ENCODE measurements around the gene USP34. TPM values are rescaled to one million over a fixed set of nuclear protein-coding genes. Genes with fewer than 3 reads are reported as not detected.
"Not testable (repeated sequence)": the region's sequence is repeated elsewhere in the genome, so short reads cannot be mapped to it uniquely, and the experiment has no call there.

The USP34 gene
- polyA plus RNA-seq, 2 donors: 32.2 to 40.4 TPM

DNA sequence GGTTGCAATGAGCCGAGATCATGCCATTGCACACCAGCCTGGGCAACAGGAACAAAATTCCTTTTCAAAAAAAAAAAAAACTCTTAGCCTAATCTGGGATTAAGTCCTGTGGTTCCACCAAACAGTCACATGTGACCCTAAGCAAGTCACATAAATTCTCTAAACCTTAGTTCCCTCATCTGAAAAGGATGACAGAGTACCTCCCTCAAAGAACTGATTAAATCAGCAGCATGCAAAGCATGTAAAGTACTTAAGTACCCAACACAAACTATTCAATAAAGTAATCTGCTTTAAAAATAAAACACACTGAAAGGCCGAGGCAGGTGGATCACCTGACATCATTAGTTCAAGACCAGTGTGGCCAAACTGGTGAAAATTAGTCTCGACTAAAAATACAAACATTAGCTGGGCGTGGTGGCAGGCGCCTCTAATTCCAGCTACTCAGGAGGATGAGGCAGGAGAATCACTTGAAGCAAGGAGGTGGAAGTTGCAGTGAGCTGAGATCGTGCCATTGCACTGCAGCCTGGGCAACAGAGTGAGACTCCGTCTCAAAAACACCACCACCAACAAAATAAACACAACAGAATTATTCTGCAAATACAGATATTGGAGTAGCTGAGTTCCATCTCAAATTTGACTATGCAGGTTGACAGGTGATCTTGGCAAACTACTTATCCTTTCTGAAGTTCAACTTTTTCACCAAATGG, 7.0 kb downstream of the USP34 start:
- H3K36me3 ChIP-seq (ENCODE audit: control insufficient read depth in 2 of 2, insufficient read depth in 2 of 2, low read length in 1 of 2): peaks cover 0 to 2% of the 10 kb centered on the region in 2 donors
- no peaks in the 10 kb centered on the region for H3K27me3 ChIP-seq (ENCODE audit: control insufficient read depth in 1 of 2, insufficient read depth in 2 of 2, low read length in 2 of 2)
- no peak overlapping the region for H3K4me3 ChIP-seq (ENCODE audit: low read depth in 1 of 2, low read length in 2 of 2)
- H3K4me1 ChIP-seq (ENCODE audit: control insufficient read depth in 2 of 2, insufficient read depth in 2 of 2, low read length in 1 of 2): no peaks in the 10 kb centered on the region
- 67 to 79% methylated on average over 7 of the region's 7 CpGs for WGBS, 2 donors
- no peak overlapping the region for H3K27ac ChIP-seq (ENCODE audit: low read depth in 2 of 2, low read length in 1 of 2)
- no peaks in the 10 kb centered on the region for H3K9me3 ChIP-seq (ENCODE audit: control insufficient read depth in 2 of 2, insufficient read depth in 1 of 2, low read depth in 1 of 2, low read length in 1 of 2)

DNA sequence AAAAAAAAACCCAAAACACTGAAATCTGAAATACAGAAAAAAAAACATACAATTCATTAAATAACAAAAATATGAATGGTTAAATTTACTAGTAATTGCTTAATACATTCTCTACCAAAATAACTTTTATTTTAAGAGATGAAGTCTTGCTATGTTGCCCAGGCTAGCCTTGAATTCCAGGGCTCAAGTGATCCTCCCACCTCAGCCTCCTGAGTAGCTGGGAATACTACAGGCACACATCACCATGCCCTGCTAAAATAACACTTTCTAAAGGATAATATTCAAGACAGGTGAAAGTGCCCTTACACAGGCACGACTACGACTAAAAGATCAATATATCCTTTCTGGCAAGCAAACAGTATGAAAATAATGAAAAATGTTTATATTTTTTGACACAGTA, 9.5 kb downstream of the USP34 start:
- WGBS, 2 donors: 91 to 93% methylated on average over 2 of the region's 2 CpGs

DNA sequence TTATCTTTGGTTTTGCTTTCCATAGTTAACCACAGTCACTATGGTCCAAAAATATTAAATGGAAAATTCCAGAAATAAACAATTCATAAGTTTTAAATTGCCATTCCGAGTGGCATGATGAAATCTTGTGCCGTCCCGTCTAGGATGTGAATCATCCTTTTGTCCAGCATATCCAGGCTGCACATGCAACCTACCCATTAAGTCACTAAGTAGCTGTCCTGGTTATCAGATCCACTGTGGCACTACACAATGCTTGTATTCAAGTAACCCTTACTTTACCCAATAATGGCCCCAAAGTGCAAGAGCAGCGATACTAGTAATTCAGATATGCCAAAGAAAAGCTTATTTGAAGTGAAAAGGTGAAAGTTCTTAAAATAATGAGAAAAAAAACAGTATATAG, 10.7 kb downstream of the USP34 start:
- Histone ChIP-seq H3K27ac (ENCODE audit: low read depth in 2 of 2, low read length in 1 of 2) (no peak overlapping the region), H3K36me3 (ENCODE audit: control insufficient read depth in 2 of 2, insufficient read depth in 2 of 2, low read length in 1 of 2) (peaks cover 0 to 2% of the 10 kb centered on the region in 2 donors), H3K4me1 (ENCODE audit: control insufficient read depth in 2 of 2, insufficient read depth in 2 of 2, low read length in 1 of 2) (peaks cover 0 to 3% of the 10 kb centered on the region in 2 donors), H3K9me3 (ENCODE audit: control insufficient read depth in 2 of 2, insufficient read depth in 1 of 2, low read depth in 1 of 2, low read length in 1 of 2) (no peaks in the 10 kb centered on the region), H3K27me3 (ENCODE audit: control insufficient read depth in 1 of 2, insufficient read depth in 2 of 2, low read length in 2 of 2) (no peaks in the 10 kb centered on the region), H3K4me3 (ENCODE audit: low read depth in 1 of 2, low read length in 2 of 2) (no peak overlapping the region)
- WGBS, 2 donors: 40 to 58% methylated on average over 4 of the region's 4 CpGs

More for the DNA sequence above, 9.5 kb downstream of the USP34 start:
- Histone ChIP-seq H3K27ac (ENCODE audit: low read depth in 2 of 2, low read length in 1 of 2) (no peak overlapping the region), H3K4me1 (ENCODE audit: control insufficient read depth in 2 of 2, insufficient read depth in 2 of 2, low read length in 1 of 2) (peaks cover 0 to 3% of the 10 kb centered on the region in 2 donors), H3K9me3 (ENCODE audit: control insufficient read depth in 2 of 2, insufficient read depth in 1 of 2, low read depth in 1 of 2, low read length in 1 of 2) (no peaks in the 10 kb centered on the region), H3K27me3 (ENCODE audit: control insufficient read depth in 1 of 2, insufficient read depth in 2 of 2, low read length in 2 of 2) (no peaks in the 10 kb centered on the region), H3K4me3 (ENCODE audit: low read depth in 1 of 2, low read length in 2 of 2) (no peak overlapping the region), H3K36me3 (ENCODE audit: control insufficient read depth in 2 of 2, insufficient read depth in 2 of 2, low read length in 1 of 2) (peaks cover 0 to 2% of the 10 kb centered on the region in 2 donors)

DNA sequence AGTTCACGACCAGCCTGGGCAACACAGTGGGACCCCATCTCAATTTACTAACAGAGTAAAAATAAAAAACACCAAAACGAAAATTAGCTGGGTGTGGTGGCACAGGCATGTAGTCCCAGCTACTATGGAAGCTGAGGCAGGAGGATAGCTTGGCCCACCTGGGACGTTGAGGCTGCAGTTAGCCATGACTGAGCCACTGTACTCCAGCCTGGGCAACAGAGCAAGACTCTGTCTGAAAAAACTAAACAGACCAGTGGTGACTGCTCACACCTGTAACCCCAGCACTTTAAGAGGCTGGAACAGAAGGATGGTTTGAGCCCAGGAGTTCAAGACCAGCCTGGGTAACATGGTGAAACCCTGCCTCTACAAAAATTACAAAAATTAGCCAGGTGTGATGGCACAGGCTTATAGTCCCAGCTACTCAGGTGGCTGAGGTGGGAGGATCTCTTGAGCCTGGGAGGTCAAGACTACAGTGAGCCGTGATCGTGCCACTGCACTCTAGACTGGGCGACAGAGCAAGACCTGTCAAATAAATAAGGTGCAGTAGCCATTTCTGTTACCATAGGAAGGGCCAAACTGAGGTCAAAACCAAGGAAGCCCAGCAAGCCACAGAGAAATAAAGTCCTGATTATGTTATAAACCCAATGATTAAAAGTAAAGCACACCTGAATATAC, 14.0 kb downstream of the USP34 start:
- Histone ChIP-seq H3K4me1 (ENCODE audit: control insufficient read depth in 2 of 2, insufficient read depth in 2 of 2, low read length in 1 of 2) (peaks cover 0 to 3% of the 10 kb centered on the region in 2 donors), H3K27me3 (ENCODE audit: control insufficient read depth in 1 of 2, insufficient read depth in 2 of 2, low read length in 2 of 2) (no peaks in the 10 kb centered on the region), H3K27ac (ENCODE audit: low read depth in 2 of 2, low read length in 1 of 2) (no peak overlapping the region), H3K36me3 (ENCODE audit: control insufficient read depth in 2 of 2, insufficient read depth in 2 of 2, low read length in 1 of 2) (peaks cover 0 to 2% of the 10 kb centered on the region in 2 donors), H3K4me3 (ENCODE audit: low read depth in 1 of 2, low read length in 2 of 2) (no peak overlapping the region), H3K9me3 (ENCODE audit: control insufficient read depth in 2 of 2, insufficient read depth in 1 of 2, low read depth in 1 of 2, low read length in 1 of 2) (no peaks in the 10 kb centered on the region)
- 88 to 90% methylated on average over 6 of the region's 6 CpGs for WGBS, 2 donors

DNA sequence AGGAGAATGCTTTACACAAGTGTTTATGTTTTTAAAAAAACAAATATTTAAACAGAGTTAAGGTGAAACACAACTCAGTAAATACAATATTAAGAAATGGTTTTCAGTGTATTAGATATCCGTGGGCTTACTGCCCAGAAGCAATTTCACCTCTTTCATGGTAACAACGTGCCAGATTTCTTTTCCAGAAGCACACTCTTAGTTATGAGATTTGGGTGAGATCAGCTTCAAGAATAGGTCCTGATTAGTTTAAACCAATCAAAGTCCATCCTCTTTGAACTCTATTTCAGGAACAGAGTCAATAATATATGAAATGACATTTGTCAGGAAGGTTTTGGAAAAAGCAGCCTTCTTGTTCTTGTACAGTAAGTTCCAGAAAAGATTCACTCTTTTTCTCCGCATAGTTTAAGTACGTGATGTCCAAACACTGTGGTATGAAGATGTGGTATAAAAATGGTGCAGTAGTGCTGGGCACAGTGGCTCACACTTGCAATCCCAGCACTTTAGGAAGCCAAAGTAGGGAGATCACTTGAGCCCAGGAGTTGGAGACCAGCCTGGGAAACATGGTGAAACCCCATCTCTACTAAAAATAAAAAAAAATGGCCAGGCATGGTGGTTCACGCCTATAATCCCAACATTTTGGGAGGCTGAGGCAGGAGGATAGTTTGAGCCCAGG, 14.7 kb downstream of the USP34 start:
- Histone ChIP-seq H3K4me1 (ENCODE audit: control insufficient read depth in 2 of 2, insufficient read depth in 2 of 2, low read length in 1 of 2) (peaks cover 0 to 3% of the 10 kb centered on the region in 2 donors), H3K4me3 (ENCODE audit: low read depth in 1 of 2, low read length in 2 of 2) (no peak overlapping the region), H3K36me3 (ENCODE audit: control insufficient read depth in 2 of 2, insufficient read depth in 2 of 2, low read length in 1 of 2) (peaks cover 0 to 2% of the 10 kb centered on the region in 2 donors), H3K27ac (ENCODE audit: low read depth in 2 of 2, low read length in 1 of 2) (no peak overlapping the region), H3K9me3 (ENCODE audit: control insufficient read depth in 2 of 2, insufficient read depth in 1 of 2, low read depth in 1 of 2, low read length in 1 of 2) (no peaks in the 10 kb centered on the region), H3K27me3 (ENCODE audit: control insufficient read depth in 1 of 2, insufficient read depth in 2 of 2, low read length in 2 of 2) (no peaks in the 10 kb centered on the region)
- WGBS, 2 donors: 70 to 72% methylated on average over 5 of the region's 5 CpGs

DNA sequence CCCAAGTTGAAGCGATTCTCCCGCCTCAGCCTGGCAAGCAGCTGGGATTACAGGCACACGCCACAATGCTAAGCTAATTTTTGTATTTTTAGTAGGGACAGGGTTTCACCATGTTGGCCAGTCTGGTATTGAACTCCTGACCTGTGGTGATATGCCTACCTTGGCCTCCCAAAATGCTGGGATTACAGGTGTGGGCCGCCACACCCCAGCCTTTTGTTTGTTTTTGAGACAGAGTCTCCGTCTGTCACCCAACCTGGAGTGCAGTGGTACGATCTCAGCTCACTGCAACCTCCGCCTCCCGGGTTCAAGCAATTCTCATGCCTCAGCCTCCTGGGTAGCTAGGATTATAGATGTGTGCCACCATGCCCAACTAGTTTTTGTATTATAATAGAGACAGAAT, 15.9 kb downstream of the USP34 start:
- not testable (repeated sequence) for H3K4me1 ChIP-seq (ENCODE audit: control insufficient read depth in 2 of 2, insufficient read depth in 2 of 2, low read length in 1 of 2); H3K36me3 ChIP-seq (ENCODE audit: control insufficient read depth in 2 of 2, insufficient read depth in 2 of 2, low read length in 1 of 2); H3K27me3 ChIP-seq (ENCODE audit: control insufficient read depth in 1 of 2, insufficient read depth in 2 of 2, low read length in 2 of 2); H3K4me3 ChIP-seq (ENCODE audit: low read depth in 1 of 2, low read length in 2 of 2); H3K9me3 ChIP-seq (ENCODE audit: control insufficient read depth in 2 of 2, insufficient read depth in 1 of 2, low read depth in 1 of 2, low read length in 1 of 2); H3K27ac ChIP-seq (ENCODE audit: low read depth in 2 of 2, low read length in 1 of 2)
- 95 to 98% methylated on average over 8 of the region's 8 CpGs for WGBS, 2 donors

DNA sequence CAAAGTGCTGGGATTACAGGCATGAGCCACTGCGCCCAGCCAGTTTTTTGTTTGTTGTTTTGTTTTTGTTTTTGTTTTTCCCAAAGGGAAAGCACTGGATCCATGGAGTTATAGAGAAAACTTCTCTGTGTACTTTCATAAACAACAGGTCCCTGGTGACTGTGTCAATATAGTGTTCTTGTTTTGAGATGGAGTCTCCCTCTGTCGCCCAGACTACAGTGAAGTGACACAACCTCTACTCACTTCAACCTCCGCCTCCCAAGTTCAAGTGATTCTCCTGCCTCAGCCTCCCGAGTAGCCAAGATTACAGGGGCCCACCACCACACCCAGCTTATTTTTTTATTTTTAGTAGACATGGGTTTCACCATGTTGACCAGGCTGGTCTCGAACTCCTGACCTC, 16.5 kb downstream of the USP34 start:
- no peaks in the 10 kb centered on the region for H3K9me3 ChIP-seq (ENCODE audit: control insufficient read depth in 2 of 2, insufficient read depth in 1 of 2, low read depth in 1 of 2, low read length in 1 of 2)
- no peak overlapping the region for H3K27ac ChIP-seq (ENCODE audit: low read depth in 2 of 2, low read length in 1 of 2)
- H3K27me3 ChIP-seq (ENCODE audit: control insufficient read depth in 1 of 2, insufficient read depth in 2 of 2, low read length in 2 of 2): no peaks in the 10 kb centered on the region
- H3K4me3 ChIP-seq (ENCODE audit: low read depth in 1 of 2, low read length in 2 of 2): no peak overlapping the region
- H3K4me1 ChIP-seq (ENCODE audit: control insufficient read depth in 2 of 2, insufficient read depth in 2 of 2, low read length in 1 of 2): peaks cover 0 to 3% of the 10 kb centered on the region in 2 donors
- no peaks in the 10 kb centered on the region for H3K36me3 ChIP-seq (ENCODE audit: control insufficient read depth in 2 of 2, insufficient read depth in 2 of 2, low read length in 1 of 2)
- WGBS, 2 donors: 88 to 98% methylated on average over 5 of the region's 5 CpGs

DNA sequence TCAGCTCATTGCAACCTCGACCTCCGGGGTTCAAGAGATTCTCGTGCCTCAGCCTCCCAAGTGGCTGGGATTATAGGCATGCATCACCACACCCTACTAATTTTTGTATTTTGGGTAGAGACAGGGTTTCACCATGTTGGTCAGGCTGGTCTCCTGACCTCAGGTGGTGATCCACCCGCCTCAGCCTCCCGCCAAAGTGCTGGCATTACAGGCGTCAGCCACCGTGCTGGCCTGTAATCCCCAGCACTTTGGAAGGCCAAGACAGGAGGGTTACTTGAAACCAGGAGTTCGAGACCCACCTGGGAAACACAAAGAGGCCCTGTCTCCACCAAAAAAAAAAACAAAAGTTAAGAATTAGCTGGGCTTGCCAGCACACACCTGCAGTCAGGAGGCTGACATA, 18.5 kb downstream of the USP34 start:
- H3K36me3 ChIP-seq (ENCODE audit: control insufficient read depth in 2 of 2, insufficient read depth in 2 of 2, low read length in 1 of 2): no peaks in the 10 kb centered on the region
- no peak overlapping the region for H3K4me3 ChIP-seq (ENCODE audit: low read depth in 1 of 2, low read length in 2 of 2)
- peaks cover 0 to 3% of the 10 kb centered on the region in 2 donors for H3K4me1 ChIP-seq (ENCODE audit: control insufficient read depth in 2 of 2, insufficient read depth in 2 of 2, low read length in 1 of 2)
- H3K9me3 ChIP-seq (ENCODE audit: control insufficient read depth in 2 of 2, insufficient read depth in 1 of 2, low read depth in 1 of 2, low read length in 1 of 2): no peaks in the 10 kb centered on the region
- no peak overlapping the region for H3K27ac ChIP-seq (ENCODE audit: low read depth in 2 of 2, low read length in 1 of 2)
- WGBS, 2 donors: 96% methylated on average over 8 of the region's 8 CpGs
- H3K27me3 ChIP-seq (ENCODE audit: control insufficient read depth in 1 of 2, insufficient read depth in 2 of 2, low read length in 2 of 2): no peaks in the 10 kb centered on the region

DNA sequence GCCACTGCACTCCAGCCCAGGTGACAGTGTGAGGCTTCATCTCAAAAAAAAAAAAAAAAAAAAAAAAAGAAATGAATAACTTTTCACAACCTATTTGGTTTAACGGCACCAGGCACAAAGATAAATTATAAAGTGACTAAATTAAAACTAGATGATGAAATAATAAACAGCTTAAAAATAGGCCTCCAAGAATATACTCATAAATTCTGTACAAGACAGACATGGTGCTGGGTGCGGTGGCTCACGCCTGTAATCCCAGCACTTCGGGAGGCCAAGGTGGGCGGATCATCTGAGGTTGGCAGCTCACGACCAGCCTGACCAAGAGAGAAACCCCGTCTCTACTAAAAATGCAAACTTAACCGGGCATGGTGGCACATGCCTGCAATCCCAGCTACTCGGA, 19.7 kb downstream of the USP34 start:
- H3K36me3 ChIP-seq (ENCODE audit: control insufficient read depth in 2 of 2, insufficient read depth in 2 of 2, low read length in 1 of 2): no peaks in the 10 kb centered on the region
- H3K9me3 ChIP-seq (ENCODE audit: control insufficient read depth in 2 of 2, insufficient read depth in 1 of 2, low read depth in 1 of 2, low read length in 1 of 2): no peaks in the 10 kb centered on the region
- no peak overlapping the region for H3K4me3 ChIP-seq (ENCODE audit: low read depth in 1 of 2, low read length in 2 of 2)
- no peak overlapping the region for H3K27ac ChIP-seq (ENCODE audit: low read depth in 2 of 2, low read length in 1 of 2)
- WGBS, 2 donors: 84 to 91% methylated on average over 9 of the region's 9 CpGs
- no peaks in the 10 kb centered on the region for H3K27me3 ChIP-seq (ENCODE audit: control insufficient read depth in 1 of 2, insufficient read depth in 2 of 2, low read length in 2 of 2)
- no peaks in the 10 kb centered on the region for H3K4me1 ChIP-seq (ENCODE audit: control insufficient read depth in 2 of 2, insufficient read depth in 2 of 2, low read length in 1 of 2)
